NCI-H187 treated with DMSO at 0.1 percent for 48 hours (cell line): ENCODE measurements around the gene FBLN5.

Experiments used
- DNase-seq: peaks from one replicate; lab custom pipeline; 2025; lab: John Stamatoyannopoulos, UW

Gene FBLN5

DNA sequence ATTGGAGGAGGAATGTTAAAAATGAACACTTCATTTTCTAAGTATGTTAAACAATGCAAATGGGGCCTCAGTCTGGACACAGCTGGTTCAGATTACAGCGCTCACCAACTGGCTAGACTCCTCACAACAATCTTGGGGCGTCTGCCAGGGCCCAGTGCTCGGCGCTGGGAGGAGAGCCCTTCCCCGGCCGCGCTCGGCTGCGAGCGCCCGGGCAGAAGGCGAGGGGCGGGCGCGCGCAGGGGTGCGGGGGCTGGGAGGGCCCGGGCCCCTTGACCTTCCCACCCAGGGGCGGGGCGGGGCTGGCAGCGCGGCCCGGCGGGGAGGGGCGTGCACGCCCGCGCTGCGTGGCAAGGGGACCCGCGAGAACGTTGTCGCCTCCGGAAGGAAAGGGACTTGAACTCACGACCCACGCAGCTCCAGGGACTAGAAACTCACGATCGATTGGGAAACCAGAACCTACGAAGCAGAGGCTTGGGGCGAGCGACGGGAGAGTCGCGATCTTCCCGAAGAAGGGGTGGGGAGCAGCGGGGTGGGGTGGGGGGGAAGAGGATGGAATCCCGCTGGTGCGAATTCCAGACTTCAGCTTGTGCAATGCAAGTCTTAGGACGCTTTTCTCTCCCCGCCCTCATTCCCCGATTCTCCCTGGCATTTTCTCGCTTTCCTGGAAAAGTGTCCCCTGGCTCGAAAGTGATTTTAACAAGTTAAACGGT is at the start of gene FBLN5:
Gene FBLN5, minus strand, starts transcription at position 220 of the 710 bp plus-strand sequence. CDS start 465 bp downstream, outside the sequence.
- DNase-seq, result no peak

- no peak for DNase-seq
Measured at GRCh38 chr14:91996948-91997371, 49.5 kb upstream of the FBLN5 start.

GRCh38 chr14:91987192-91987591 is 39.7 kb upstream of the FBLN5 start:
- DNase-seq, result no peak

- no peak for DNase-seq
Measured at GRCh38 chr14:91985521-91986255, 38.2 kb upstream of the FBLN5 start.

- no peak for DNase-seq
Measured at GRCh38 chr14:91985008-91985407, 37.5 kb upstream of the FBLN5 start.

DNA sequence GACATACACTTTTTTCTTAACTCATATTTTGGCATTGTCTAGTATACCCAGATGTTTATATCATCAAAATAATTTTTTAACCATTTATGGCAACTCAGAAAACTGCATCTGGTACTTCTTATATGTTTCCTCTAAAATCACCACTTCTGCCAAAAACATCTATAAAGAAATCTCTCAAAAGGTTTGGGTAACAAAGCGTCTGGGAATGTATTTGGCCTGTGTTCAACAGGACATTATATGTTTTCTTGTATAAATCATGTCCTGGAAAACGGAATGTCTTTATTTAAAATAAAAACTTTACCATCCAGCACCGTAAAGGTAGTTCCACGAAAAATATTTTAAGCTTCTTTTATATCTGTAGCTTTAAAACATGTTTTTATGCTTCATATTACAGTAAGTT is 36.1 kb upstream of the FBLN5 start:
- DNase-seq, result no peak

- DNase-seq, result no peak
Measured at GRCh38 chr14:91980157-91980556, 32.7 kb upstream of the FBLN5 start.

GRCh38 chr14:91977884-91978283 is 30.4 kb upstream of the FBLN5 start:
- no peak for DNase-seq

DNA sequence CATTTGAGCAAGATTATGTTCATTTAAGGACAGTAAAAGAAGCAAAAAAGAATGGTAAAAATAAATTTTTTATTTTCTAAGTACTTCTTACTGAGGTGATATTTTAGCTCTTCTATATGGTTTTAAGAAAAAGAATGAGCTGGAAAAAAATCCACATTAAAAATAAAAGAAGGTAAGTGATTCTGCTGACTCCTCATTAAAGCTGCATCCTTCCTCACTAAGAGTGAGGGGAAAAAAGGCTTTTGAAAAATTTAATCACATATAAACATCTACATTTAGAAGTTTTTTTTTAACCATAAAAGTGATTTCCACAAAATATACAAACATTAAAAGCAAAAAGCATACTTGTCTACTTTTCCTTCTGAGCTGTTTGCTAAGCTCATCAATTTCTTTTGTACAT is 28.3 kb upstream of the FBLN5 start:
- DNase-seq, result no peak

- no peak for DNase-seq
Measured at GRCh38 chr14:91971188-91971778, 23.8 kb upstream of the FBLN5 start.

DNA sequence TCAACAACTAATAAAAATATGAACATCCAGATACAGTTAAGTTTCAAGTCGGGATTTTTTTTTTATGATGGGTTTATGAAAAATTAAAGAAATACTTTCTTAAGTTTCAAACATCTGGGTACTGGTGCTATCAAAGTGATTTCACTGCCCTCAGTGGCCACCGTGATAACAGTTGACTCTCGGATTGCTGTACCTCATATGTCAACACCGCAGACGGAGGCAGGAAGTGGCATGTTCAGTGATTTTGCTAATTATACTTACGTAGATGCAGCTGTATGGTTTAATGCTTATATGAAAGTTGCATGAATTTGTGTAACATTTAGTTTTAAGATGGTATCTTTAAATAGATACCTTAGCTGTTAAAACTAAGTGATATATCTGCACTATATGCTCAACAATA is 20.8 kb upstream of the FBLN5 start:
- DNase-seq, result no peak

DNA sequence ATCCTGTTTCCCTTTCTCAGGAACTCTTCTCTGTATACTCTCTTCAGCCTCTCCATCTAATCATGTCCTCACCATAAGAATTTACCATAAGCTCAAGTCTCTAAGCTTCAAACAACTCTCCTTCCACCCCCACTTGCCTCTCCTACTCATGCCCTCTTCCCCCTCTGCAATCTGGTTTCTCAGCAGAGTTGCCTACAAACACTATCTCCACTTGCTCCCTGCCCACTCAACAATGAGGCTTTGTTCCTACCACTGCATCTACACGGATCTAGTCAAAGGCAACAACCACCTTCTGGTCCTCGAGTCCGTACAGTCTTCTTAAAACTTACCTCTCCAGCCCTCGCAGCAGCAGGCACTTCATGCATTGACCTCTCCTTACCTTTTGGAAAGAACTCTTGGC is 17.2 kb upstream of the FBLN5 start:
- no peak for DNase-seq

- DNase-seq, result no peak
Measured at GRCh38 chr14:91964011-91964410, 16.5 kb upstream of the FBLN5 start.

- DNase-seq, result no peak
Measured at GRCh38 chr14:91963465-91963864, 16.0 kb upstream of the FBLN5 start.

DNA sequence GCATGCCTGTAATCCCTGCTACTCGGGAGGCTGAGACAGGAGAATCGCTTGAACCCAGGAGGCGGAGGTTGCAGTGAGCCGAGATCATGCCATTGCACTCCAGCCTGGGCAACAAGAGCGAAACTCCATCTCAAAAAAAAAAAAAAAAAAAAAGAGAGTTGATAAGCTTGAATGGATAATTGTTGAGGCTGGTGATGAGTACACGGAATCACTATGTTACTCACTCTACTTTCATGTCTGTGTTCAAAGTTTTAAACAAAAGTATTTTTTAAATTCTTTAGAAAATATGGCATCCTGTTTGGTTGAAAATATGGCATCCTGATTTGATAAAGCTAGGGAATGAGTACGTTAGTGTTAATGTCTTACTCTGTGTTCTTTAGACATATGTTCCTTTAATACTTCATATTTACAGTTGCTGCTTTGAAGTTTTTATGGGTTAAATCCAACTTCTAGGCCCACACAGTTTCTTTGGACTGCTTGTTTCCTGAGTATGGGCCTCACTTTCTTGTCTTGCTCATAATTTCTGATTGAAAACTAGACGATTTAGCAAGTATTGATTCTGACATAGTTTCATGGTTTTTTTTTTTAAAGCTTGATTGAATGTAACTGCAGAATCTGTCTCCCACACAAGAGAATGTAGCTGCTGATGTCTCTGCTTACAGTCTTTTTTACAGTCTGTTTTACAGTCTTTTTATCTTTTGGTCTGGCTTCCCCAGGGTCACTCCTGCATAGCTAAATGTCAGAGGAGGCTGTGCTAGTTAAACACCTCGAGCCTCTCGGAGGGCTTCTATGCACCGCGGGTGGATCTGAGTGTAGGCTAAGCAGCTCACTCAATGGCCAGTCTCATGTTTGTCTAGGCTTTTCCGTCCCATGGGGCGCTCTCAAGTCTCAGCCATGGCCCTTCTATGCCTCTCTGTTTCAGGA is 14.1 kb upstream of the FBLN5 start:
- DNase-seq, result no peak

- no peak for DNase-seq
Measured at GRCh38 chr14:91957876-91958313, 10.4 kb upstream of the FBLN5 start.

DNA sequence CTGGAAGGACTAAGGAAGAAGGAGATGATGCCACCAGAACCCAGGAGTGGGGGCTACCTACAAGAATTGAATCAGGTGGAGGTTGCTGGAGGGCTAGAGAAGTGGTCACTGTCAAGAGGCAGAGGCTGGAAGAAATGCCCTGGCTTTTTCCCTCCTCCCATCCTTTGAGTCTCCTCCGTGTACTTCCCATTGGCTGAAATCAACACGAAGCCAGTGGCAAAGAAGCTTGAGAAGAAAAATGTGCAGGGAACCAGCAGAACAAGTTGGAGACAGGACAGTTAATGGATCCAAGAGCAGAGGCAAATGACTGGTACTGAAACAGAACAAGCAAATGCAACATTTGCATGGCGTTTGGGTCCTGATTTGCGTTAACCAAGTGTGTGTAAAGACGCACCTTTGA is 9.1 kb upstream of the FBLN5 start:
- DNase-seq, result no peak

- no peak for DNase-seq
Measured at GRCh38 chr14:91955168-91955567, 7.7 kb upstream of the FBLN5 start.

DNA sequence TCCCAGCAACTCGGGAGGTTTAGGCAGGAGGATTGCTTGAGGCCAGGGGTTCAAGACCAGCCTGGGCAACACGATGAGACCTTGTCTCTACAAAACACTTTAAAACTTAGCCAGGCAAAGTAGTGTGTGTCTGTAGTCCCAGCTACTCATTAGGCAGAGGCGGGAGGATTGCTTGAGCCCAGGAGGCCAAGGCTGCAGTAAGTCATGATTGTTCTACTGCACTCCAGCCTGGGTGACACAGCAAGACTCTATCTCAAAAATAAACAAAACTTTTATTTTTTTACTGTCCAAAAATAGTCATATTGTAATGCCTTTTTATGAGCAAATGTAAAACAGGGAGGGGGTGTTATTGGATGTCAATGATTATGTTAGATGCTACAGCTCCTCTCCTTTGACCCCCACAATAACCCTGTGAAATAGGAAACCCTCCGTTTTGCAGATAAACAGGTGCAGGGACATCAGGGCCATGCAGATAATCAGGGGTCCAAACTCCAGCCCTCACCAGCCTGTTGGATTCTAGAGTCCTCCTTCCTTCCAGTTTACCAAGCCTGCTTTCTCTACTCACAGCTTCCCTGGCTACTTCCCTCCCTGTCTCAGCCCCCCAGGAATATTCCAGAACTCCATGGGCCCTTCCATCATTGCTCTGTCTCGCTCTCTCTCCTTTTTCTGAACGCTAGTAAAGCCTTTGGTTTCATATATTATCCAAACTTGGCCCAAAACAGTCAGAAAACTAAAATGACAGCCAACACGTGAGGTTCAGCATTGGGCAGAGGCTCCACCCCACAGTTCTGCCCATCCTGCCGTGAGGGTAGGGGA is 5.9 kb upstream of the FBLN5 start:
- DNase-seq, result no peak

DNA sequence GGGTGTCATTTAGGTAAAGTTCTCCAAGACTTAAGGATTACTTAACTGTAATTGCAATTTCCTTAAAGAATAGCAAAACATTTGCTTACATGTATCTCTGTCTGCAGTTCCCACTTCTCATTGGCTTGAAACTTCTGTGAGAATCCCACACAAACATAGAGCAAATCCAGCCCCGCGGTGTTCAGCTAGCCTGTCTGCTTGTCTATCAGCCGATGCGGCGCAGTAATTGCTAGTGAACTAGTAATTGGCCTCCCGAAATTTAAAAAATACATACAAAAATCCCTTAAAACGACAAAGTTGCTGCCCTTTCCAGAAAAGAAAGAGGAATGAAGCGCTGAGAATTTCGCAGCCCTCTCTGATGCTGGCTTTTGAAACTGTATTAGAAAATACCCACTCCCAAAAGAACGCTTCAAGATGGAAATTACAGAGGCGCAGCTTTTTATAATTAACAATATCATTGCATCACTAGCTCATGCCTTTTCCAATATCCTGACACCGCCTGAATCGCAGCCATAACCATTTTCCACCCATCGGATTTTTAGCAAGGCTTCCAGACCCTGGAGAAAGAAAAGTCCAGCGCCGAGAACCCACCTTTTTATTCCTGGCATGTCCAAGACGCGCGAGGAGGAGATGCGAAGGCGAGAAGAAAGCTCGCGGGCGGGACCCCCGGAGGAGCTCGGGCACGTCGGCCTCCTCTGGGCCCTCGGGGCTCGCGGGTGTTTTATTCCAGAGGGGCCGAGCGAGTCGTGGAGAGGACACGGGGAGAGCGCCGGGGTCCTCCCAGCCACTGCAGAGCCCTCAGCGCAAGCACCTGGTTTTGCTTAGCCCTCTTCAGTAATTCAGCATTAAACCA is 646 bp downstream of the FBLN5 start:
- DNase-seq, result no peak
